Smooth muscle cell of the brain vasculature (primary cell): ENCODE results near the gene SIRT7.
"Not testable (repeated sequence)": the region's sequence is repeated elsewhere in the genome, so short reads cannot be mapped to it uniquely, and the experiment has no call there.

Experiments
- DNase-seq: peaks from one replicate; pipeline ENCODE4 v3.0.0-alpha.2; 2012; ENCODE audit warnings: low read depth, low spot score

SIRT7 gene

DNA sequence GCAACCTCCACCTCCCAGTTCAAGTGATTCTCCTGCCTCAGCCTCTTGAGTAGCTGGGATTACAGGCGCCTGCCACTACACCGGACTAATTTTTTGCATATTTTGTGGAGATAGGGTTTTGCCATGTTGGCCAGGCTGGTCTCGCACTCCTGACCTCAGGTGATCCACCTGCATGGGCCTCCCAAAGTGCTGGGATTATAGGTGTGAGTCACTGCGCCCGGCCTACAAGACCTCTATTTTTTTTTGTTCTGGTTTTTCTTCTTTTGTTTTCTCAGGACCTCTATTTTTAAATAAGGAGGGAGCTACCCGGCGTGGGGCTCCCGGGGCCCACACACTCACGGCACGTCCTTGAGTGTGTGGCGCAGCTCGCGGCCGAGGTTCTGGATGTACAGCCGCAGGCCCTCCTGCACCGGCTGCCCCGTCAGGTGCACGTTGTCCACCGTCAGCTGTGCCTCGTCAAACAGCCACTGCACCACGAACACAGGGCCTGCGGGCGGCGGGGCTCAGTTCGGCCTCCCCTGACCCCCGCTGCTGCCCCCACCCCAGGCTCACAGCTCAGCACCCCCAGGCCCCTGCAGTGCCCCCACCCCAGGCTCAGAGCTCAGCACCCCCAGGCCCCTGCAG, 37.2 kb upstream of the SIRT7 start:
- no peak for DNase-seq

DNA sequence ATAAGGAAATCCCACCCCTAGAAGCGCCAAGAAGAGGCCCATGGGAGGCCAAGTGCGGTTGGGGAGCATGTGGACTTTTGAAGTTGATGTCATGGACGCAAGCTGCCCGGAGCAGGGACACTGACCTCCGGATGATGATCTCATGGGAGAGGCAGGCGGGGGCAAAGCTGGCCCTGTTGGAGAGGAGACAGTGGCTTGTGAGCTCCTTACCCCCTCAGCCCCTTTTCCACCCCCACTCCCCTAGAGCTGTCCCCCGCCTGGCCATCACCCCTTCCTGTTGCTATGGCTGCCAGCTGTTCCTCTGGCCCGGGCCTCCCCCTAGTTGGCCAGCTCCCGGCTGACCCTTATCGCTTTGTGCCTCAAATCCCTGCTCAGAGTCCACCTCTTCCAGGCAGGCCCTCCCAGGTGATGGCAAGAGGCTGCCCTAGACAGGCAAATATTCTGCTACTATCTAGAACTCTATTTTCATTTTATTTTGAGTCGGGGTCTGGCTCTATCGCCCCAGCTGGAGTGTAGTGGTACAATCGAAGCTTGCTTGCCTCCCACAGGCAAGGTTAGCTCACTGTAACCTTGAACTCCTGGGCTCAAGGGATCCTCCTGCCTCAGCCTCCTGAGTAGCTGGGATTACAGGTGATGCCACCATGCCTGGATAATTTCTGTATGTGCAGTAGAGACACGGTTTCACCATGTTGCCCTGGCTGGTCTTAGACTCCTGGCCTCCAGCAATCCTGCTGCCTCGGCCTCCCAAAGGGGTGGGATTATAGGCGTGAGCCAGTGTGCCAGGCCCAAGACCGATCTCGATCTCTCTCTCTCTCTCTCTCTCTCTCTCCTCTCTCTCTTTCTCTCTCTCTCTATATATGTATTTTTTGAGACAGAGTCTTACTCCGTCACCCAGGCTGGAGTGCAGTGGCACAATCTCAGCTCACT, 36.4 kb upstream of the SIRT7 start:
- no peak for DNase-seq

DNA sequence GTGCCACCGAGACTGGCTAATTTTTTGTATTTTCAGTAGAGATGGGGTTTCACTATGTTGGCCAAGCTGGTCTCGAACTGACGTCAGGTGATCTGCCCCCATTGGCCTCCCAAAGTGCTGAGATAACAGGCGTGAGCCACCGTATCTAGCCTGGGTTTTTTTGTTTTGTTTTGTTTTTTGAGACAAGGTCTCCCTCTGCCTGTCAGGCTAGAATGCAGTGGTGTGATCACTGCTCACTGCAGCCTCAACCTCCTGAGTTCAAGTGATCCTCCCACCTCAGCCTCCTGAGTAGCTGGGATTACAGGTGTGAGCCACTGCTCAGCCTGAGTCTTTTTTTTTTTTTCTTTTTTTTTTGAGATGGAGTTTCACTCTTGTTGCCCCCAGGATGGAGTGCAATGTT, 35.5 kb upstream of the SIRT7 start:
- DNase-seq: not testable (repeated sequence)

DNA sequence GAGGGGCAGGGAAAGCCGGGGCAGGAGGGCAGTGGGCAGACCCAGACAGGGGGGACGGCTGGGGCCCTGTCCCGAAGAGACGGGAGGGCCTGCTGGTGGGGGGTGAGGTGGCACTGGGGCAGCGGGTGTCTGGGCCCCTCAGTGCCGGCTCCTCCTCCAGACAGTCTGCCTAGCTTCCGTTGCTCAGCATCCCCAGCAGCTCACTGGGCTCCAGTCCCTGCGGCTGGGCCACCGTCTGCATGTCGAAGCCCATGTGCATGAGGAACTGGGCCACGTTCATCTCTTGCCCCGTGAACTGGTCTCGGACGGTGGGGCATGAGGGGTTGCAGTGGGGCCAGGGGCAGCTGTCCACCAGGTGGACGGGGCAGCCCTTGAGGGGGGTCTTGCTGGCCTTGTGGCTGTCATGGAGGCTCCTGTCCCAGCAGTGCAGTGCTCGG, 34.8 kb upstream of the SIRT7 start:
- no peak for DNase-seq

DNA sequence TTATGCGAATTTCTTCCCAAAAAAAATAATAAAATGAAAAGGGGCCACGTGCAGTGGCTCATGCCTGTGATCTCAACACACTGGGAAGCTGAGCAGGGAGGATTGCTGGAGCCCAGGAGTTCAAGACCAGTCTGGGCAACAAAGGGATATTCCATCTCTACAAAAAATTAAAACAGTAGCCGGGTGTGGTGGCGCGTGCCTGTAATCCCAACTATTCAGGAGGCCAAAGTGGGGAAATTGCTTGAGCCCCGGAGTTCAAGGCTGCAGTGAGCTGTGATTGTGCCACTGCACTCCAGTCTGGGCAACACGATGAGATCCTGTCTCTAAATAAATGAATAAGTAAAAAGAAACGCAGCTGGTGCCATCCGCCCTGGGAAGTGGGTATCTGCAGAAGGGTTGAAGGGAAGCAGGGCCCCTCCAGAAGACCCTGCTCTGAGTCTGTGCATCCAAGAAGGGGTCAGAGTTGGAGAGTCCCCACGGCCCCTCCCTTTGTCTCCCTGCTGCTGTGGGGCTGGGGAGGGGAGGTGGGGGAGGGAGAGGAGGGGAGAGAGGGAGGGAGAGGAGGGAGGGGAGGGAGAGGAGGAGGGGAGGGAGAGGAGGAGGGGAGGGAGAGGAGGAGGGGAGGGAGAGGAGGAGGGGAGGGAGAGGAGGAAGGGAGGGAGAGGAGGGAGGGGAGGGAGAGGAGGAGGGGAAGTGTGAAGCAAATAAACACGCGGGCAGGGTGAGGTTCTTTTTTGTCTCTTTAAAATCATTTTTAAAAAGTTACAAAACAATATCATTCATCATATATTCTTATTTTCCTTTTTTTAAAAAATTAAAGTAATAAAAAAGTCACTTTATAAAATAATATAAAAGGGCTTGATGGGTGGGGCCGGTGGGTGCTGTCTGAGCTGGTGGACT, 34.1 kb upstream of the SIRT7 start:
- DNase-seq: no peak

DNA sequence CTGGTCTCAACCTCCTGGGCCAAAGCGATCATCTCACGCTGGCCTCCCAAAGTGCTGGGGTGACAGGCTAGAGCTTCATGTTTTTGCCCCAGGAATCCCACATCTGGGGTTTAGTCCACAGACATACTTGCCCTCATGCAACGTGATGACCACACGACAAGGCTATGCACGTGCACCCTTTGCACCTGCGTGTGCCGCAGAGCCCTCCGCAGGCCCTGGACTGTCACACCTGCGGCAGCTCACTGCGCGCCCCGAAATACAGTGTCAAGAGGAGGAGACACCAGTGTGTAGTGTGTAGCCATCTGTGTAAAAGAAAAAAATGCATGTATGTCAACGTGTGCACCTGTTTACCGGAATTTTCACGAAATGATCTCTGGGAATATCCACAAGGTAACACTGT, 32.5 kb upstream of the SIRT7 start:
- DNase-seq: no peak

DNA sequence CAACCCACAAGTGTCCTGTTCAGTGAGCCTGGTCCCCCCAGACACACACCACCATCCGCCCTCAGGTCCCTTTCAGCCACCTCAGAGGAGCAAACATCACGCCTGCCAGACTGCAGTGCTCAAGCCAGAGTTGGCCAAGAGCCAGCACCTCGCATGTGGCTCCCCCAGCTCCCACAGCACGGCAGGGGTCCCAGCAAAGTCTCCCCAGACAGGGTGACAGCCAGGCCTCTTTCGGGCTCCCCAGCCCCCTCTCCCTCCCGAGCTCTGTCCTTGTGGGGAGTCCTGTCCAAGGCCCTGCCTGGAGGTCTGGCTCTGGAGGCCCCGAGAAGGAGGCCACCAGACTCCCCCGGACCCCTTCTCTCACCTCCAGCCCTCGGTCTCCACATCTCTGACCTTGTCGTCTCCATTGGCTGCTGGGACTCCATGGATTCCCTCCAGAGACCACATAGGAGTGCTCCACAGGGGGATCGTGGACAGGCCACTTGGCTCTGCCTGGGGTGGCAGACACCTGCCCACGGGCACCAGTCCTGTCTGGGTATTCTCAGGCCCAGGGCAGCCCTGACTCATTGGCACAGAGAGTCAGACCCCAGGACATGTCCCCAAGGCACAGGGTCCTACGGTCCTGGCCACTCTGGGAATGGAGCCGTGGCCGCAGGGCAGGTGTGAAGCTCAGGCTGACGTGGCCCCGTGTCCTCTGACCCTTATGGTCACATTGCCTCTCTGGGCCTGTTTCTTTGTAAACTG, 30.8 kb upstream of the SIRT7 start:
- no peak for DNase-seq

DNA sequence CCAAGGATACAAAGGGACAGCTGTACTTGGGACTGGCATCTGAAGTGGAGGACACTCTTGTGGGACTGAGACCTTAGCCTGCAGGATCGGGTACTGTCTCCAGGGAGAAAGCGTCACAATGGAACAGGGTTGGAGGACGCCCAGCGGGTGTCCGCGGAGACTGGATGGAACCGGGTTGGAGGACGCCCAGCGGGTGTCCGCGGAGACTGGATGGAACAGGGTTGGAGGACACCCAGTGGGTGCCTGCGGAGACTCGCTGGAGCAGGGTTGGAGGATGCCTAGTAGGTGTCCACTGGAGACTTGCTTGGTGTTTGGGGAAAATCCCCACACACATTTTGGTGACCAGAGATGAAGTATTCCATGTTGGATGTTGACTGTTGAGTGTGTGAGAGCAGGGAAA, 29.2 kb upstream of the SIRT7 start, which contains the start of gene MYADML2:
MYADML2 (minus strand) TSS at position 45 of the 400 bp plus-strand sequence. CDS start 5,492 bp downstream, outside the sequence.
- DNase-seq: no peak

DNA sequence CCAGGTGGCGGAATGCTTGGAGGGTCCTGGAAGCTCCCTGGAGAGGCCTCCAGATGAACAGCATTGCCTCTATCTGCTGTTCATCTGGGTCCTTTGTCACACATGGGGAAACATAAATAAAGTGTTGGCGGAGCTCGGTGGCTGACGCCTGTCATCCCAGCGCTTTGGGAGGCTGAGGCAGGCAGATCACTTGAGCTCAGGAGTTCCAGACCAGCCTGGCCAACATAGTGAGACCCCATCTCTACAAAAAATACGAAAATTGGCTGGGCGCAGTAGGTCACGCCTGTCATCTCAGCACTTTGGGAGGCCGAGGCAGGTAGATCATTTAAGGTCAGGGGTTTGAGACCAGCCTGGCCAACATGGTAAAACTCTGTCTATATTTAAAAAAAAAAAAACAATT, 26.9 kb upstream of the SIRT7 start:
- no peak for DNase-seq

DNA sequence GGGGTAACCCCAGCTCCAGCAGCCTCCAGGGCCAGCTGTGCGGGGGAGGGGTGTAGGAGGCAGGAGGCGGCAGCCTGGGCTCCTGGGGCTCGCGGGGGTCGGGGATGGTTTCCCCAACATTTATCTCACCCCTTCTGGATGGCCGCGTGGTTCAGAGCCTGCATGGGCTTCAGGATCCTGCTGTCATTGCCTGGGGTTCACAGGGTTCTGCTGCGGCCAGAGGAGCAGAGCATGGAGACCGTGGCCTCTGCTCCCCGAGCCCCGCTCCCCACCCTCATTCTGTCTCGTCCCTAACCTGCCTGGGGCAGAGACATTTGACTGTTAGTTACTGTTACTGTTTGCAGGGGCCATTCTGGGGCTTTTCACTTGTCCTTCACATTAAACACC, 24.2 kb upstream of the SIRT7 start:
- DNase-seq: no peak

DNA sequence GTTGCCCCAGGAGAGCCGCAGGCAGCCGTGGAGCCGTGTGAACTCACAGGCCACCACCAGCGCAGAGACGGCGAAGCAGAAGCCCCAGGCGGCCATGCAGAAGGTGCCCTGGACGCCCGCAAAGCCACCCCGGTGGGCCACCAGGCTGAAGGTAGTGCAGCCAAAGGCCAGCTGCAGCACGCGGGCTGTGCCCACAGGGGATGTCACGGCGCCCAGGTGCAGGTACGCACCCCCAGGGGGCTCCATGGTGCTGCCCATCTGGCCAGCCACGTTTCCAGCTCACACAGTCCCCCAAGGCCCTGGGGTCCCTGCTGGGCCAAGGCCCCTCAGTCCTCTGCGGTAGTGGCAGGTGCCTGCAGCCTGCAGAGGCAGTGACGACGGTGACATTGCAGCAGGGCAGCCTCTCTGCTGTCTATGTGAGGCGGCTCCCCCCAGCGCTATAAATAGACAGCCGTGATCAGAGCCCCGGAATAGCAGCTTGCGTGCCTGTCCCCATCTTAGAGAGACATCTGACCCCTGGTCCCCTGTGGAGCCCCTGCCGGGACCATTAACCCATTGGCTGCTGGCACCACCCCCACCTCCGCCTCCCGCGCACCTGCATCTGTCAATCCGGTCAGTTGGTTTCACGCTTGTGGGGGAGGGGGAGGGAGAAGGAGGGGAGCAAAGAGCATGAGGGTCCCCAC, 23.6 kb upstream of the SIRT7 start:
- no peak for DNase-seq

DNA sequence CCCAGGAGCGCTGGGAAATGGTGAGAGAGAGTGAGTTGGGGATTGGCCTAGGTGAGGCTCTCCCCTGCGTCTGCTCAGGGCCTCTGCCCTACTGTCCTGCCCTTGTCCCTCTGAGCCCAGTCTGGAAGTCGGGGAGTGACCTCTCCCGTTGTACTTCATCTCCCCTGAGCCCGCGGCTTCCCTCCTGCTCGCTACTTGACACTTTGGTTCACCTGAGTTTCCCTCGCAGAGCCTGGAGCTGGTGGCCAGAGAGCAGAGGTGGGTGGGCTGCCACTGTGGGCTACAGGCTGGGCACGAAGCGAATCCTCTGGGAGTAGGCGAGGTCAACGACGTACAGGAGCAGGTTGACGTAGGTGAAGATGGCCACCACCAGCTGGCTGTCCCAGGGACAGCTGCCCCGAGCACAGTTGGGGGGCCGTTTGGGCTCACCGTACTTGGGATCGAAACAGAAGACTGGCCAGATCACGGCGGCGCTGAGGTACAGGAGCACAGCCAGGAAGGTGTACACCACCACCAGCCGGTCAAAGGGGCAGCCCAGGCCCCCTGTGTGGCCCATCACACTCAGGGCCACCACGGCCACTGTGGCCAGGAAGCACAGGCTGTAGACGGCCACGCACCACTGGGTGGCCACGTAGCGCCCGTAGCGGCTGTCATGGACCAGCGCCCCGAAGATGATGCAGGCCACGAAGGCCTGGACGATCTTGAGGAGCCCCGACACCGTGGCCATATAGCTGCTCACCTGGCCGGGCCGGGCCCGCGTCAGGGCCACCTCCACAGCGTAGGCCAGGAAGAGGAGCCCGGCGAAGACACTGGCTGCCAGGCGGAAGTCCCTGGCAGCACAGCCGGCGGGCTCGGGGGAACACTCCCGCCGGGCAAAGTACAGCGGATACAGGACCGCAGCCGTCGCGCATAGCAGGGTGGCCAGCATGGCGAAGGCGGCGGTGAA, 22.8 kb upstream of the SIRT7 start:
- DNase-seq: no peak

DNA sequence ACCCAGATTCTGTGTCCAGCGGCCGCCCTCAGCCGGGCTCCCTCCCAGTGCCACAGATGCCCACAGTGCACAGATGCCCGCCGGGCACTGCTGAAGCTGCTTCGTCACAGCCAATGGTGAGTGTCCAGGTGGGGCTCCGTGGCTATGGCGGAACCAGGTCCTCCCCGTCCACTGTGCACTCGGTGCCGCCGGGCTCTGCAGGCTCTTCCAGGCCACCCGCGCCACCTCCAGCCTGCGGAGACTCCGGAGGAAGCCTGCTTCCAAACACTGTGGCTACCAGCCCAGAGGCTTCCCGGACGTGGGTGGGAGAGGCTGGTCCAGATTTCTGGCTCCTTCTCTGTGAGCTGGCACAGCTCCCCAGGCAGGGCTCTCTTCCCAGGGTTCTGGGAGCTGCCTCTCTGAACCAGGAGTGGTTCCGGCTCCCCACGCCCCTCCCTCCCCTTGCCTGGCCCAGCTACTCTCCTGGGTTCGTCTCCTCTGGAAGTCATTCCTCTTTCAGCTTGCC, 22.0 kb upstream of the SIRT7 start:
- DNase-seq: no peak

DNA sequence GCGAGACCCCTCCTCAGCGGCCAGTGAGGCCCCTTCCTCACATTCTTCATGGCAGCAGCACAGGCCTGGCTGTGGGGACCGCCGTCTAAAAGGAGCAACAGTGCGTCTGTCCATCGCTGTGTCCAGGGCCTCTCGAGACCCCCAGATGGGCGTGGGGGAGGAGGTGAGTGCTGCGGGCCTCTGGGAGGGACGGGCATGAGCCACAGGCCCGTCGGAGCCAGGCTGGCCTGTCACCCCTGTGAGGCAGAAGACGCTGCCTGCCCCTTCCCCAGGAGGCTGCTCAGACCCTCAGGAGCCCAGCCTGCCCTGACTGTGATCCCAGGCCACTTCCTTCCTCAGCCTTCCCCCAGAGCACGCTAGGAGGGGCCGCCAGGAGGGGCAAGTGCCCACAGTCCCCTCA, 21.2 kb upstream of the SIRT7 start:
- DNase-seq: no peak

DNA sequence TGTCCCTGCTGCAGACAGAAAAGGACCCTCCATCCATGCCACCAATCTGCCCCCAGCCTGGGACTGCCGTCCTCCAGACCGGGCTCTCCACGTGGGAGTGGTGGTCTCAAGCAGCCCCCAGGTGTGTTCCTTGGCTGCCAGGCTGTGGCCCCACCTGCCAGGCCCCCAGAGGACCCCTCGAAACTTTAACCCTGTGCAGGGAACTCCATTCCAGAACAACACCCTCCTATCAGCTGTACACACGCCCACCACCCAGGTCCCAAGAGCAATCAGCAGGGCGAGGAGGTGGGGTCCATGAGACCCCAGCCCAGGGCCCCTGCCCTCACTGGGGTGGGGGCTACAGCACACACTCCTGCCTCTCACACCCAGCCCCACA, 17.7 kb upstream of the SIRT7 start:
- DNase-seq: no peak

DNA sequence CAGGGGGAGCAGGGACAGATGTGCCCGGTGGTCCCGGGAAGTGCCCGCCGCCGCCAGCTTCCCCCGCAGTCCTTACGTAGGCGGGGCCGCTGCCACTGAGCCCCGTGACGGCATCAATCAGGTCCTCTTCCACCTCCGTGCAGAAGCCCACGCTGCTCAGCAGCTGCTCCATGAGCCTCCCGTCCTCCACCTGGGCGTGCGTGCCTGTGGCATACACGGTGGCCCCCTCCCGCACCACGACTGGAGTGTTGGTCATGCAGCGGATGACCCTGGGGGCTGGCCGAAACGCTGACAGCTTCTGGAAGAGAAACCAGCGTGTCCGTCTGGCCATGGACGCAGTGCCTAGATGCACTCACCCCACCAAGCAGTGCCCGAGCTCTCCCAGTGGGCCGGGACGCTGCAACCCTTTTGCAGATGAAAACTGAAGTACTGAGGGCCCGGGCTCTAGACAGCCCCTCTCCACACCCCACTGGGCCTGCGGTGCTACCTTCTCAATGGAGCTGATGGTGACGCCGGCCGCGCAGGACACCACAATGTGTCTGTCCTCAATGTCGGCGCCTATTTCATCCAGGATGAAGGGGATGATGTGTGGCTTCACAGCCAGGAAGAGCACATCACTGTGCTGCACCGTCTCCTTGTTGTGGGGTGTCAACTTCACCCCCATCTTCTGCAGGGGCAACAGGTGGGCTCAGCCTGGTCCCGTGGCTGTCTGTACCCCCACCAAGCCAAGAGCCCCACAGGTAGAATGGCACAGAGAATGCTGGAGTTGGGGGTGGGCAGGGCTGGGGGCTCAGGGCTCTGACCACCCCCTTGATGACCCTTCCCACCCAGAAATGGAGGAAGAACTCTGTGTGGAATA, 17.1 kb upstream of the SIRT7 start:
- no peak for DNase-seq

DNA sequence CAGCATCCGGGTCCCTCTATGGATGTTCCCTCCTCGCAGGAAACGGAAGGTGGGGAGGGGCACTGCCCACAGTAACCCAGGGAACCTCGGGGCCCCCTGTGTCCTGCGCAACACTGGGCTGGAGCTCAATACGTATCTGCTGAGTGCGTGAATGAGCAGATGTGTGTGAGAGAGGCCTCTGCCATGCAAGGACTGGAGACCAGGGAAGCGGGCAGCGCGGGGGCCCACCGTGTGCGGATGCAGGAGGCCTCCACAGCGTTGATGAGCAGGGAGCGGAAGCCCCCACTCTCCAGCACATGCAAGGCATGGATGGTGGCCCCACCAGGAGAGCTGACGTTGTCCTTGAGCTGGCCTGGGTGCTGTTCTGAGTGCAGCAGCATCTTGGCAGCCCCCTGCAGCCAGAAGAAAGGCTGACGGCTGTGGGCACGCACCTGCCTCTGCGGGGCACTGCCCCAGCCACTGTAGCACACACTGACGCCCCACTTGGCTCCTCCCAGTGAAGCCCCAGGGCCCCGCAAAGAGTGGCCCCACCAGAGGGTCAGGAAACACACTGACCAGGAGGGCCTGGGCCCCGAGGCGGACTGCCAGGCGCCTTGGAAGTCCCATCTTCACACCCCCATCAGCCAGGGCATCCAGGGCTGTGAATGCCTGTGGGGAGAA, 16.3 kb upstream of the SIRT7 start:
- no peak for DNase-seq

DNA sequence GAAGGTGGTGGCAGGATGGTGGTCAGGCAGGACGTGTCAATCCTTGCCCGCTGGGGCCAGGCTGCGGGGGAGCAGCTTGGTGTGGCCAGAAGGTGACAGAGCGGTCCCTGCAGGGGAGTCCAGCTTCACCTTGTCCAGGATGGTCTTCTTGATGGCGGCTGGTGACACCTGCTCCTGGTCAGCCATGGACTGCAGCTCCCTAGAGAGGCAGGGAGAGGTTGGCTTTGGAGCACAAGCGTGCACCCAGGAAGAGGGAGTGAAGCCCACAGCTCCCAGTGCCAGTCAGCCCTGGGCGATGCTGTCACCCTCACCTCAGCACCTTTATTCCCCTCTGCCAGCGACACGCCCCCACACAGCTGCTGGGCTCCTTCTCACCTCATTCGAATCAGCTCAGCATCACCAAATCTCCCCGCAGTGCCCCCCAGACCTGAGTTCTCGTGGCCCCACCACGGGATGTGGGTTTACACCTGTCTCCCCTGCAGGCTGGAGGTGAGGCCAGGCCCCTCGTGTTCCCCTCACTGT, 15.3 kb upstream of the SIRT7 start:
- no peak for DNase-seq
